GM12873 (cell line): ENCODE results near the gene BCHE.

Experiments used
- CTCF ChIP-seq: IDR thresholded peaks from 2 replicates; pipeline ENCODE4 v1.5.1; 2012; ENCODE audit warnings: low read depth, mild to moderate bottlenecking, moderate library complexity, low read length, control low read depth; ENCODE audit not compliant: insufficient read depth; ENCODE audit errors: missing control alignments

BCHE gene

GRCh38 chr3:165778891-165779290 is 58.3 kb downstream of the BCHE start:
- TF ChIP-seq CTCF = no peak

GRCh38 chr3:165778456-165778855 is 58.8 kb downstream of the BCHE start:
- TF ChIP-seq CTCF = no peak

- no peak for TF ChIP-seq CTCF
Measured at GRCh38 chr3:165775824-165776223, 61.4 kb downstream of the BCHE start.

GRCh38 chr3:165770781-165771180 is 66.4 kb downstream of the BCHE start:
- no peak for TF ChIP-seq CTCF

GRCh38 chr3:165768680-165769079 is 68.5 kb downstream of the BCHE start:
- TF ChIP-seq CTCF = no peak

- TF ChIP-seq CTCF = no peak
Measured at GRCh38 chr3:165759041-165759440, 78.2 kb downstream of the BCHE start.

GRCh38 chr3:165755571-165755970 is 81.7 kb downstream of the BCHE start:
- TF ChIP-seq CTCF = no peak
